ENCODE measurements around the gene FGFR4.
A peak's percentile ranks its signal among the peaks of the same experiment; 100 is the strongest.

The FGFR4 gene

DNA sequence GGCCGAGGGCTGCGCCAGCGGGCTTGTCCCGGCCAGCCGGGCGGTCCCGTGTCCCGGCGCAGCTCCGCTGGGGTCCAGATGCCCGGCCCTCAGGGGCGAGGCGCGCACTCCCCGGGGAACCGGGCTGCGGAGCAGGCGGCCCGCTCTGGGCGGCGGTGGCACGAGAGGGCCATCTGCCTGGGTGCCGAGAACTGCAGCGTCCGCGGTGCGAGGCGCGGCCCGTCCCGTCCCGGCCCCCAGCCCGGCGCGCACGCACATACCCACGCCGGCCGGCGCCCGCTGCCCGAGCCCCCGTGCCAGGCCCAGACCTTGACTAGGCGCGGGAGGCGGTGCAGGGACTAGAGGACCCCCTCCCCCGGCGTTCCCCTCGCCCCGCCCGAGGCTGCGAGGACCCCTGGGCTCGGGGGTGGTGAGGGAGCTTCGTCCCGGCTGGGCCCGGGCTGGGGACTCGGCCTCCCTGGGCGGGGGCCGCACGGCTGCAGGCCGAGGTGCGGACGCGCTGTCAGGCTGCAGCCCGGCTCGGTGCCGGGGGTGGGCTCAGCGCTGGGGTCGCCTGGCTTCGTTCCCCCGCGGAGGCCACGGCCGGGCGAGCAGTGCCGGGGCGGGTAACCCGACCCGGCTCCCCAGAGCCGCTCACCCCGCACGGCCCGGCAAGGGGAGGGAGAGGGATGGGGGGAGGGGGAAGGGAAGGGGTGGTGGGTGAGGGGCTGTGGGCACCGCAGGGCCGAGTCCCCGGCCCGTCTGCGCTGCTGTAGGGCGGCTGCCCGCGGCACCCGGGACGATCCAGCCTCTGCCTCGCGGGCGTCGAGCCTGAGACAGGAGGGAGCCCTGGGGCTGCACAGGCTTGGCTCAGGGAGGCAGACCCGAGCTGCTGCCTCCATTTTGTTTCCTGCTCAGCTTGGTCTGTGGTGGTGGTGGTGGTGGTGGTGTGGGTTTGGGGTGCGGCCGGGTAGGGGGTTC, 45.7 kb downstream of the FGFR4 start:
- Histone ChIP-seq H3K27ac (ENCODE audit: low read depth, low read length) (peak overlapping the region; percentile 29; the same call in 1 of the 2 replicates), H3K4me1 (ENCODE audit: control insufficient read depth, insufficient read depth, low read length, unreplicated experiment) (peaks cover 28% of the 10 kb centered on the region), H3K79me2 (ENCODE audit: control insufficient read depth, insufficient read depth, low read length, unreplicated experiment) (peaks cover 28% of the 10 kb centered on the region), H3K4me3 (ENCODE audit: low read depth, low read length) (peak overlapping the region; percentile 82), H3K27me3 (ENCODE audit: insufficient read depth, low read length) (no peaks in the 10 kb centered on the region), H2AFZ (ENCODE audit: low read length, unreplicated experiment) (peak overlapping the region; percentile 97), H3K36me3 (ENCODE audit: insufficient read depth, low read length) (peaks cover 13% of the 10 kb centered on the region)

DNA sequence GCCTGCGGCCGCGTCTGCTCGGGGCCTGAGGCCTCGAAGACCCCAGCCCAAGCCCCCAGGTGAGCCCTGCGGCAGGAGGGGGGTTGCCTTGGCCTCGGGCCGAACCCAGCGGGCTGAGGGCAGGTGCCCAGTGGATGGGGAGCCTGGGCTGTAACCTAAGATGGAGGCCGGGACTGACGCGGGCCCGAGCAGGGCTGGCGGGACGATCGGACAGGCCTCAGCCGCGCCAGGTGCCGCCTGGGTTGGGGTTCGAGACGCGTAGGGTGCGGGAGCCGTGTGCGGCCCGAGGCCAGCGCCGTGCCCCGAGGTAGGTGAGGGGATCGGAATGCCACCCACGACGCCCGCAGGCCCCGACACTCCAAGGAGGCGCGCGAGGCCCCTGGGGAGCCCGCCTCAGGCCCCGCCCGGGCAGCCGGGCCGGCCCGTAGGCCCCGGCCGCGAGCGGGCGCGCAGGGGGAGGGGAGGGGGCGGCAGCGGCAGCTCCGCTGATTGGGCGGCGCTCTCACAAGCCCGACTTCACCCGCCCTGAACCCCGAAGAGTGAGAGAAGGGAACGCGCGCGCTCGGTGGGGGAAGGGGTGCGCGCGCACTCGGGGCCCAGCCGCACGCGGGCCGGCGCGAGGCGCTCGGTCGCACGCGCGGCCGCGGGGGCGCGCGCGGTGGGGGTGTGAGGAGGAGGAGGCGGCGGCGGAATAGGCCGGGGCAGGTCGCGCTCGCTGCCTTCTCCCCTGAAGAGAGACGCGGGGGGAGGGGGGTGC, 46.6 kb downstream of the FGFR4 start, which contains the start of gene NSD1:
Gene NSD1, plus strand, starts transcription at position 678 of the 757 bp plus-strand sequence. CDS start 1,331 bp downstream, outside the sequence.
- Histone ChIP-seq H3K27ac (ENCODE audit: low read depth, low read length) (peak within 1 kb of the TSS; percentile 29; the same call in 1 of the 2 replicates), H3K36me3 (ENCODE audit: insufficient read depth, low read length) (peaks cover 13% of the 10 kb centered on the region), H3K4me1 (ENCODE audit: control insufficient read depth, insufficient read depth, low read length, unreplicated experiment) (peaks cover 28% of the 10 kb centered on the region), H3K79me2 (ENCODE audit: control insufficient read depth, insufficient read depth, low read length, unreplicated experiment) (peaks cover 37% of the 10 kb centered on the region), H3K4me3 (ENCODE audit: low read depth, low read length) (peak within 1 kb of the TSS; percentile 82), H3K27me3 (ENCODE audit: insufficient read depth, low read length) (no peaks in the 10 kb centered on the region), H2AFZ (ENCODE audit: low read length, unreplicated experiment) (peak within 1 kb of the TSS; percentile 97)

- Histone ChIP-seq H3K4me3 (ENCODE audit: low read depth, low read length) (peak overlapping the region; percentile 82), H3K79me2 (ENCODE audit: control insufficient read depth, insufficient read depth, low read length, unreplicated experiment) (peaks cover 42% of the 10 kb centered on the region), H2AFZ (ENCODE audit: low read length, unreplicated experiment) (peak overlapping the region; percentile 97), H3K4me1 (ENCODE audit: control insufficient read depth, insufficient read depth, low read length, unreplicated experiment) (peaks cover 25% of the 10 kb centered on the region), H3K27me3 (ENCODE audit: insufficient read depth, low read length) (no peaks in the 10 kb centered on the region), H3K36me3 (ENCODE audit: insufficient read depth, low read length) (peaks cover 13% of the 10 kb centered on the region), H3K27ac (ENCODE audit: low read depth, low read length) (no peak overlapping the region)
Measured at GRCh38 chr5:177133853-177134696, 47.4 kb downstream of the FGFR4 start.

DNA sequence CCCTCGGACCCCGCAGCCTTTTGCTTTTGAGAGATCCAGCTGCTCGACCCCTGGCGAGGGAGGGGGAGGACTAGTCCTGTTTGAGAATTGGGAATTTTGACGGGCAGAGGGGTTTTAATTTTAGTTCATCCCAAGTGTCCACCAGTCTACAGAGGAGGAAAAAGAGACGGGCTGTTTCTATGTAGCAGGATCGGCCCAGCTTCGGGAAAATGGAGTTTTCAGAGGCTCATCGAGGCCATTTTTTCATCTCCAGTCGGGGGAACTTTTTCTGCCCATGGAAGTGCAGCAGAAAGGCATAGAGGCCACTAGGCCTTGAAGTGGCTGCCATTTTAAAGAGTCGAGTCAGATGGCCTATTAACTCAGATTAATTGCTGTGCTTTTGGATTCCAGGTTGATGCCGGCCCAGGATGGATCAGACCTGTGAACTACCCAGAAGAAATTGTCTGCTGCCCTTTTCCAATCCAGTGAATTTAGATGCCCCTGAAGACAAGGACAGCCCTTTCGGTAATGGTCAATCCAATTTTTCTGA, 48.0 kb downstream of the FGFR4 start:
- peaks cover 13% of the 10 kb centered on the region for H3K36me3 ChIP-seq (ENCODE audit: insufficient read depth, low read length)
- H2AFZ ChIP-seq (ENCODE audit: low read length, unreplicated experiment): peak overlapping the region; percentile 78
- peaks cover 25% of the 10 kb centered on the region for H3K4me1 ChIP-seq (ENCODE audit: control insufficient read depth, insufficient read depth, low read length, unreplicated experiment)
- H3K4me3 ChIP-seq (ENCODE audit: low read depth, low read length): peak overlapping the region; percentile 82
- peaks cover 48% of the 10 kb centered on the region for H3K79me2 ChIP-seq (ENCODE audit: control insufficient read depth, insufficient read depth, low read length, unreplicated experiment)
- no peak overlapping the region for H3K27ac ChIP-seq (ENCODE audit: low read depth, low read length)
- no peaks in the 10 kb centered on the region for H3K27me3 ChIP-seq (ENCODE audit: insufficient read depth, low read length)

GRCh38 chr5:177140312-177140711, 53.6 kb downstream of the FGFR4 start:
- H3K27ac ChIP-seq (ENCODE audit: low read depth, low read length): no peak overlapping the region
- H3K79me2 ChIP-seq (ENCODE audit: control insufficient read depth, insufficient read depth, low read length, unreplicated experiment): peaks cover 72% of the 10 kb centered on the region
- H3K27me3 ChIP-seq (ENCODE audit: insufficient read depth, low read length): no peaks in the 10 kb centered on the region
- no peak overlapping the region for H3K4me3 ChIP-seq (ENCODE audit: low read depth, low read length)
- H3K4me1 ChIP-seq (ENCODE audit: control insufficient read depth, insufficient read depth, low read length, unreplicated experiment): peaks cover 18% of the 10 kb centered on the region
- no peak overlapping the region for H2AFZ ChIP-seq (ENCODE audit: low read length, unreplicated experiment)
- peaks cover 24% of the 10 kb centered on the region for H3K36me3 ChIP-seq (ENCODE audit: insufficient read depth, low read length)

DNA sequence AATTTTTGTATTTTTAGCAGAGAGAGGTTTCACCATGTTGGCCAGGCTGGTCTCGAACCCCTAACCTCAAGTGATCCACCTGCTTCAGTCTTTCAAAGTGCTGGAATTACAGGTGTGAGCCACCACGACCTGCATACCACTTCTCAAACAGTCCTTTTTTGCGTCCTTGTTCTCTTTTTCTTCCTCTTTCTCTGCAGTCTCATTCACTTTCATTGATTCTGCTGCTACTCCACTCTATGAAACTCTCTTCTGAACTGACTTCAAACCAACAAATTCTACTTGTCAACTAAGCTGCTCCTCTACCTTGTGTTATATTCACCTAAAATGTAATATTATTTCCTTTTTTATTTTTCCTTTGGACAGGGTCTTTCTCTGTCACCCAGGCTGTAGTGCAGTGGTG, 54.8 kb downstream of the FGFR4 start:
- Histone ChIP-seq H3K27ac (ENCODE audit: low read depth, low read length) (no peak overlapping the region), H2AFZ (ENCODE audit: low read length, unreplicated experiment) (no peak overlapping the region), H3K4me1 (ENCODE audit: control insufficient read depth, insufficient read depth, low read length, unreplicated experiment) (peaks cover 9% of the 10 kb centered on the region), H3K36me3 (ENCODE audit: insufficient read depth, low read length) (peaks cover 16% of the 10 kb centered on the region), H3K4me3 (ENCODE audit: low read depth, low read length) (no peak overlapping the region), H3K79me2 (ENCODE audit: control insufficient read depth, insufficient read depth, low read length, unreplicated experiment) (peaks cover 69% of the 10 kb centered on the region), H3K27me3 (ENCODE audit: insufficient read depth, low read length) (no peaks in the 10 kb centered on the region)

GRCh38 chr5:177142098-177142611, 55.4 kb downstream of the FGFR4 start:
- no peaks in the 10 kb centered on the region for H3K27me3 ChIP-seq (ENCODE audit: insufficient read depth, low read length)
- H2AFZ ChIP-seq (ENCODE audit: low read length, unreplicated experiment): no peak overlapping the region
- peaks cover 10% of the 10 kb centered on the region for H3K4me1 ChIP-seq (ENCODE audit: control insufficient read depth, insufficient read depth, low read length, unreplicated experiment)
- no peak overlapping the region for H3K4me3 ChIP-seq (ENCODE audit: low read depth, low read length)
- peaks cover 67% of the 10 kb centered on the region for H3K79me2 ChIP-seq (ENCODE audit: control insufficient read depth, insufficient read depth, low read length, unreplicated experiment)
- no peak overlapping the region for H3K27ac ChIP-seq (ENCODE audit: low read depth, low read length)
- H3K36me3 ChIP-seq (ENCODE audit: insufficient read depth, low read length): peaks cover 16% of the 10 kb centered on the region

DNA sequence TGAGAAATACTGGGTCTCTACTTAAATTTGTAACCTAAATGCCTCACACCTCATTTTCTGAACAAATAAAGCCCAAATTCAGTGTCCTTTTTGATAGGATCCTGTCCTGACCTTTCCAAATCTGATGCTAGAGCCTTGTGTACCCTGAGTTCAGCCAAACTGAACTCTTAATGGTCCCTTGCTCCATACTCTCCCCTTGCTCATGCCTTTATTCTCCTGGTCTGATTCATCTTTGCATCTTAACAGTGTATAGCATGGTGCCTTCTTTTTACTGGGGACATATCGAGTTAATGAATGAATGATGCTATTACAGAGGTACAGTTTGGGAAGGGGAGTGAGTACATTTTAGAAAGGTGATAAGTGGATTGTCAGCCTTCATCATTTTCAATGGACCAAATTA, 56.1 kb downstream of the FGFR4 start:
- Histone ChIP-seq H3K36me3 (ENCODE audit: insufficient read depth, low read length) (peaks cover 18% of the 10 kb centered on the region), H3K27me3 (ENCODE audit: insufficient read depth, low read length) (no peaks in the 10 kb centered on the region), H3K4me1 (ENCODE audit: control insufficient read depth, insufficient read depth, low read length, unreplicated experiment) (peaks cover 14% of the 10 kb centered on the region), H3K27ac (ENCODE audit: low read depth, low read length) (no peak overlapping the region), H3K79me2 (ENCODE audit: control insufficient read depth, insufficient read depth, low read length, unreplicated experiment) (peaks cover 61% of the 10 kb centered on the region), H2AFZ (ENCODE audit: low read length, unreplicated experiment) (no peak overlapping the region), H3K4me3 (ENCODE audit: low read depth, low read length) (no peak overlapping the region)

DNA sequence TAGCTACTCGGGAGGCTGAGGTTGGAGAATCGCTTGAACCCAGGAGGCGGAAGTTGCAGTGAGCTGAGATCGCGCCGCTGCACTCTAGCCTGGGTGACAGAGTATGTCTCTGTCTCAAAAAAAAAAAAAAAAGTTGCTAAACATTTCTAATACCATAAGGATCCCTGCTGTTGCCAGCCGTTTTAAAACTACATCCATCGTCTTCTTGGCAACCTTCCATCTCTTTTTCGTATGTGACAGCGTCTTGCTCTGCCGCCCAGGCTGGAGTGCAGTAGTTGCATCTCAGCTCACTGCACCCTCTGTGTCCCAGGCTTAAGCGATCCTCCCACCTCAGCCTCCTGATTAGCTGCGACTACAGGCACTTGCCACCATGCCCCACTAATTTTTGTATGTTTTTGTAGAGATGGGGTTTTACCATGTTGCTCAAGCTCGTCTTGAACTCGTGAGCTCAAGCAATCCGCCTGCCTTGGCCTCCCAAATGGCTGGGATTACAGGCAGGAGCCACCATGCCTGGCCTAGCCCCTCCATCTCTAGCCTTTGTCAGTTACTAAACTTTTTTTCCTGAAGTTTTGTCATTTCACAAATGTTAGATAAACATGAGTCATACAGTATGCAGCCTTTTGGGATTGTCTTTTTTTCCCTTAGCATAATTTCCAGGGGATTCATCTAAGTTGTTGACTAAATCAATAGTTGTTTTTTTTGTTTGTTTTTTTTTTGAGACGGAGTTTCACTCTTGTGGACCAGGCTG, 60.4 kb downstream of the FGFR4 start:
- Histone ChIP-seq H3K36me3 (ENCODE audit: insufficient read depth, low read length) (peaks cover 26% of the 10 kb centered on the region), H3K4me3 (ENCODE audit: low read depth, low read length) (no peak overlapping the region), H3K27ac (ENCODE audit: low read depth, low read length) (peak overlapping the region; percentile 45; the same call in 1 of the 2 replicates), H3K79me2 (ENCODE audit: control insufficient read depth, insufficient read depth, low read length, unreplicated experiment) (peaks cover 63% of the 10 kb centered on the region), H3K27me3 (ENCODE audit: insufficient read depth, low read length) (no peaks in the 10 kb centered on the region), H2AFZ (ENCODE audit: low read length, unreplicated experiment) (no peak overlapping the region), H3K4me1 (ENCODE audit: control insufficient read depth, insufficient read depth, low read length, unreplicated experiment) (peaks cover 14% of the 10 kb centered on the region)
